ENCODE results near the gene TEX35. TPM values are rescaled to one million over a fixed set of nuclear protein-coding genes. Genes with fewer than 3 reads are reported as not detected.

Gene TEX35
- total and polyA plus RNA-seq, 2 experiments from 2014 or later = not detected

GRCh38 chr1:178560871-178561376 lies 48.0 kb downstream of the TEX35 start:
- Histone ChIP-seq H3K9me3 (ENCODE audit: low read depth) (no peaks in the 10 kb centered on the region), H3K36me3 (no peaks in the 10 kb centered on the region), H3K27ac (no peak overlapping the region), H3K27me3 (no peaks in the 10 kb centered on the region), H3K4me3 (no peak overlapping the region), H3K4me1 (ENCODE audit: low read depth) (no peaks in the 10 kb centered on the region)
- no peak for DNase-seq (ENCODE audit: low read depth in 1 of 2, low spot score in 1 of 2)
- TF ChIP-seq CTCF (IDR thresholded peaks at IDR 0.05; ENCODE audit: low read depth, low read length) = no peak

- TF ChIP-seq CTCF (IDR thresholded peaks at IDR 0.05; ENCODE audit: low read depth, low read length) = no peak
- no peak overlapping the region for H3K27ac ChIP-seq
- H3K4me3 ChIP-seq = no peak overlapping the region
- no peaks in the 10 kb centered on the region for H3K36me3 ChIP-seq
- H3K27me3 ChIP-seq = no peaks in the 10 kb centered on the region
- DNase-seq (ENCODE audit: low read depth in 1 of 2, low spot score in 1 of 2) = no peak
- no peaks in the 10 kb centered on the region for H3K9me3 ChIP-seq (ENCODE audit: low read depth)
- no peaks in the 10 kb centered on the region for H3K4me1 ChIP-seq (ENCODE audit: low read depth)
These were observed 50.4 kb downstream of the TEX35 start for GRCh38 chr1:178563099-178563820.

GRCh38 chr1:178564086-178564782 lies 51.3 kb downstream of the TEX35 start:
- Histone ChIP-seq H3K4me3 (no peak overlapping the region), H3K27me3 (no peaks in the 10 kb centered on the region), H3K36me3 (no peaks in the 10 kb centered on the region), H3K9me3 (ENCODE audit: low read depth) (no peaks in the 10 kb centered on the region), H3K4me1 (ENCODE audit: low read depth) (no peaks in the 10 kb centered on the region), H3K27ac (no peak overlapping the region)
- no peak for TF ChIP-seq CTCF (IDR thresholded peaks at IDR 0.05; ENCODE audit: low read depth, low read length)
- peak in 1 of 2 donors; percentile 35 for DNase-seq (ENCODE audit: low read depth in 1 of 2, low spot score in 1 of 2)

GRCh38 chr1:178564783-178565180 lies 51.9 kb downstream of the TEX35 start:
- DNase-seq (ENCODE audit: low read depth in 1 of 2, low spot score in 1 of 2) = no peak
- H3K27ac ChIP-seq = no peak overlapping the region
- no peaks in the 10 kb centered on the region for H3K4me1 ChIP-seq (ENCODE audit: low read depth)
- H3K9me3 ChIP-seq (ENCODE audit: low read depth) = no peaks in the 10 kb centered on the region
- TF ChIP-seq CTCF (IDR thresholded peaks at IDR 0.05; ENCODE audit: low read depth, low read length) = no peak
- no peaks in the 10 kb centered on the region for H3K27me3 ChIP-seq
- H3K4me3 ChIP-seq = no peak overlapping the region
- no peaks in the 10 kb centered on the region for H3K36me3 ChIP-seq

- Histone ChIP-seq H3K4me1 (ENCODE audit: low read depth) (no peaks in the 10 kb centered on the region), H3K36me3 (no peaks in the 10 kb centered on the region), H3K9me3 (ENCODE audit: low read depth) (no peaks in the 10 kb centered on the region), H3K4me3 (no peak overlapping the region), H3K27me3 (no peaks in the 10 kb centered on the region), H3K27ac (no peak overlapping the region)
- TF ChIP-seq CTCF (IDR thresholded peaks at IDR 0.05; ENCODE audit: low read depth, low read length) = no peak
- no peak for DNase-seq (ENCODE audit: low read depth in 1 of 2, low spot score in 1 of 2)
These were observed 52.7 kb downstream of the TEX35 start for GRCh38 chr1:178565586-178565985.

All from cardiac muscle cell (in vitro differentiated cells and primary cell).